Measurements from ENCODE around the gene ESPNL. TPM values are rescaled to one million over a fixed set of nuclear protein-coding genes. Genes with fewer than 3 reads are reported as not detected.

Gene ESPNL
- total RNA-seq, 1 experiment from 2014 or later: 1.1 TPM

GRCh38 chr2:238079874-238080327, 20.2 kb upstream of the ESPNL start:
- peaks cover 15% of the 10 kb centered on the region for H3K4me1 Mint-ChIP-seq
- ChIA-PET POLR2A (no interaction called here), CTCF (no interaction called here)
- no peak for TF ChIP-seq RORB (CRISPR knock-in tag; IDR thresholded peaks at IDR 0.05)
- peak; percentile 62 for TF ChIP-seq GABPB1 (CRISPR knock-in tag; IDR thresholded peaks at IDR 0.05)
- no peak for TF ChIP-seq FOXP1 (CRISPR knock-in tag; IDR thresholded peaks at IDR 0.05; ENCODE audit: borderline replicate concordance)
- H3K9me3 Mint-ChIP-seq: peaks cover 5% of the 10 kb centered on the region; the same call in 1 of the 2 replicates
- ATAC-seq: no peak
- no peaks in the 10 kb centered on the region for H3K27me3 Mint-ChIP-seq (ENCODE audit: low read depth)
- peak overlapping the region; percentile 54 for H3K27ac Mint-ChIP-seq
- peaks cover 88% of the 10 kb centered on the region for H3K36me3 Mint-ChIP-seq
- DNase-seq (ENCODE audit: low spot score): no peak
- no peak overlapping the region for H3K4me3 Mint-ChIP-seq

- no peak for DNase-seq (ENCODE audit: low spot score)
- peaks cover 15% of the 10 kb centered on the region for H3K4me1 Mint-ChIP-seq
- ChIA-PET POLR2A (interaction anchor here (0.6 kb wide), 1 partner anchor 25 kb away, joined by 8 read pairs; no protein-coding TSS in a partner anchor), CTCF (no interaction called here)
- TF ChIP-seq ESRRA (CRISPR knock-in tag; IDR thresholded peaks at IDR 0.05; ENCODE audit: borderline replicate concordance) (no peak), CTCF (IDR thresholded peaks at IDR 0.05) (no peak), ZNF671 (CRISPR knock-in tag; IDR thresholded peaks at IDR 0.05) (no peak), MAX (CRISPR knock-in tag; IDR thresholded peaks at IDR 0.05) (no peak), MXD4 (CRISPR knock-in tag; IDR thresholded peaks at IDR 0.05; ENCODE audit: borderline replicate concordance) (no peak), ATF1 (CRISPR knock-in tag; IDR thresholded peaks at IDR 0.05) (no peak), ERG (CRISPR knock-in tag; IDR thresholded peaks at IDR 0.05) (no peak), TEAD4 (CRISPR knock-in tag; IDR thresholded peaks at IDR 0.05) (no peak), GRHL2 (CRISPR knock-in tag; IDR thresholded peaks at IDR 0.05; ENCODE audit: insufficient replicate concordance, severe bottlenecking) (no peak), NFE2L1 (CRISPR knock-in tag; IDR thresholded peaks at IDR 0.05) (no peak), FOXJ3 (CRISPR knock-in tag; IDR thresholded peaks at IDR 0.05; ENCODE audit: borderline replicate concordance) (no peak), GABPB1 (CRISPR knock-in tag; IDR thresholded peaks at IDR 0.05) (no peak), E2F5 (CRISPR knock-in tag; IDR thresholded peaks at IDR 0.05) (no peak), KAT7 (CRISPR knock-in tag; IDR thresholded peaks at IDR 0.05; ENCODE audit: borderline replicate concordance) (no peak)
- H3K36me3 Mint-ChIP-seq: peaks cover 88% of the 10 kb centered on the region
- no peaks in the 10 kb centered on the region for H3K27me3 Mint-ChIP-seq (ENCODE audit: low read depth)
- H3K4me3 Mint-ChIP-seq: no peak overlapping the region
- ATAC-seq: peak; percentile 53; the same call in 1 of the 2 replicates
- peaks cover 5% of the 10 kb centered on the region; the same call in 1 of the 2 replicates for H3K9me3 Mint-ChIP-seq
- peak overlapping the region; percentile 31; the same call in 1 of the 2 replicates for H3K27ac Mint-ChIP-seq
These were observed 19.6 kb upstream of the ESPNL start for GRCh38 chr2:238080518-238080917.

- DNase-seq (ENCODE audit: low spot score) (no peak), ATAC-seq (no peak)
- H3K4me1 Mint-ChIP-seq: peaks cover 15% of the 10 kb centered on the region
- ChIA-PET POLR2A (interaction anchor here (0.6 kb wide), 1 partner anchor 24 kb away, joined by 8 read pairs; no protein-coding TSS in a partner anchor), CTCF (no interaction called here)
- H3K27ac Mint-ChIP-seq: peak overlapping the region; percentile 31
- TF ChIP-seq NR1H2 (CRISPR knock-in tag; IDR thresholded peaks at IDR 0.05): no peak
- peaks cover 89% of the 10 kb centered on the region for H3K36me3 Mint-ChIP-seq
- H3K9me3 Mint-ChIP-seq: peaks cover 5% of the 10 kb centered on the region; the same call in 1 of the 2 replicates
- no peaks in the 10 kb centered on the region for H3K27me3 Mint-ChIP-seq (ENCODE audit: low read depth)
- no peak overlapping the region for H3K4me3 Mint-ChIP-seq
These were observed 19.0 kb upstream of the ESPNL start for GRCh38 chr2:238081150-238081549.

Measured in WTC11 (cell line).